Measurements from ENCODE around the gene RRAGC. TPM values are rescaled to one million over a fixed set of nuclear protein-coding genes. Genes with fewer than 3 reads are reported as not detected.
A peak's percentile ranks its signal among the peaks of the same experiment; 100 is the strongest.

The RRAGC gene
- total RNA-seq = 6.2 TPM

GRCh38 chr1:38859561-38860453, at the start of gene RRAGC:
Gene RRAGC (minus strand): TSS chr1:38859772. CDS start chr1:38859646, 126 bp downstream.
- Histone ChIP-seq H3K9me3 (no peaks in the 10 kb centered on the region), H3K4me1 (peaks cover 6 to 28% of the 10 kb centered on the region in 2 donors), H3K27ac (peak within 1 kb of the TSS; percentile 80 to 93), H3K36me3 (peaks cover 14 to 15% of the 10 kb centered on the region in 2 donors), H3K27me3 (no peaks in the 10 kb centered on the region), H3K4me3 (peak within 1 kb of the TSS; percentile 91 to 97)
- intact Hi-C loops (cut with DNase I) = loop anchor here (1.0 to 10.0 kb wide), 5 partner anchors 13 to 1185 kb away; partner anchors contain the start of genes AKIRIN1, CAP1, MYCBP and NDUFS5
- DNase-seq (ENCODE audit: low spot score in 2 of 2) = peak; percentile 100
- no peak for TF ChIP-seq CTCF (IDR thresholded peaks at IDR 0.05)

- Histone ChIP-seq H3K4me1 (no peaks in the 10 kb centered on the region), H3K9me3 (peaks cover 0 to 12% of the 10 kb centered on the region in 2 donors), H3K4me3 (no peak overlapping the region), H3K27ac (no peak overlapping the region), H3K36me3 (no peaks in the 10 kb centered on the region), H3K27me3 (no peaks in the 10 kb centered on the region)
- DNase-seq (ENCODE audit: low spot score in 2 of 2) = no peak
- TF ChIP-seq CTCF (IDR thresholded peaks at IDR 0.05) = no peak
- intact Hi-C loops (cut with DNase I) = no loop called here
Measured at GRCh38 chr1:38908821-38909220, 49.2 kb upstream of the RRAGC start.

- Histone ChIP-seq H3K27ac (no peak overlapping the region), H3K4me3 (no peak overlapping the region), H3K9me3 (peaks cover 0 to 12% of the 10 kb centered on the region in 2 donors), H3K4me1 (no peaks in the 10 kb centered on the region), H3K36me3 (no peaks in the 10 kb centered on the region), H3K27me3 (no peaks in the 10 kb centered on the region)
- DNase-seq (ENCODE audit: low spot score in 2 of 2) = no peak
- intact Hi-C loops (cut with DNase I) = no loop called here
- no peak for TF ChIP-seq CTCF (IDR thresholded peaks at IDR 0.05)
Measured at GRCh38 chr1:38905985-38906384, 46.4 kb upstream of the RRAGC start.

GRCh38 chr1:38899560-38899959, 40.0 kb upstream of the RRAGC start:
- no peak for TF ChIP-seq CTCF (IDR thresholded peaks at IDR 0.05)
- H3K27me3 ChIP-seq = no peaks in the 10 kb centered on the region
- DNase-seq (ENCODE audit: low spot score in 2 of 2) = no peak
- no peak overlapping the region for H3K4me3 ChIP-seq
- H3K9me3 ChIP-seq = no peaks in the 10 kb centered on the region
- no peak overlapping the region for H3K27ac ChIP-seq
- H3K36me3 ChIP-seq = no peaks in the 10 kb centered on the region
- H3K4me1 ChIP-seq = no peaks in the 10 kb centered on the region
- intact Hi-C loops (cut with DNase I) = no loop called here

- Histone ChIP-seq H3K36me3 (no peaks in the 10 kb centered on the region), H3K4me1 (no peaks in the 10 kb centered on the region), H3K4me3 (no peak overlapping the region), H3K9me3 (no peaks in the 10 kb centered on the region), H3K27ac (no peak overlapping the region), H3K27me3 (no peaks in the 10 kb centered on the region)
- intact Hi-C loops (cut with DNase I) = no loop called here
- no peak for DNase-seq (ENCODE audit: low spot score in 2 of 2)
- no peak for TF ChIP-seq CTCF (IDR thresholded peaks at IDR 0.05)
Measured at GRCh38 chr1:38898653-38899230, 39.2 kb upstream of the RRAGC start.
